ENCODE measurements around the gene NSUN5.
"Not testable (repeated sequence)": the region's sequence is repeated elsewhere in the genome, so short reads cannot be mapped to it uniquely, and the experiment has no call there.

NSUN5 gene

DNA sequence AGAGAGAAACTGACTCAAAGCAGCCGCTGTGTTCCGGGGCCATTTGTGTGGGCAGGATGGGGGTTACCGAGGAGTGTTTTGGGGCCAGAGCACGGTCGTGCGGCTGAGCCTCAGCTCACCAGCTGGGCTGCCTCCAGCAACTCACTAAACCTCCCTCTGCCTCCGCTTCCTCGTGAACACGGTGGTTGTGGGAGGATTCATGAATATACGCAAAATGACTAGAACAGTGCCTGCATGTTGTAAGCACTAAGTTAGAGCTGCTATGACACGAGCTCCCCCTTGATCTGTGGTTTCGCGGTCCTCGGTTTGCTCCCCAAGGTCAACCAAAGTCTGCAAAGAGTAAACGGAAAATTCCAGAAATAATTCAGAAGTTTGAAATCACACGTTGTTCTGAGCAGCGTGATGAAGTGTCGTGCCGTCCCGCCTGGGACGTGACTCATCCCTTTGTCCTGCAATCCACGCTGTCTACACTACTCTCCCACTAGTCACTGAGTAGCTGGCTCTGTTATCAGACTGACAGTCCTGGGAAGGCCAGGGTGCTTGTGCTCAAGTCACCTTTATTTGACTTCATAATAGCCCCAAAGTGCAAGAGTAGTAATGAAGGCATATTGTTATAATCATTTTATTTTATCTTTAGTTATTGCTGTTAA is 41.8 kb downstream of the NSUN5 start:
- not testable (repeated sequence) for DNase-seq

DNA sequence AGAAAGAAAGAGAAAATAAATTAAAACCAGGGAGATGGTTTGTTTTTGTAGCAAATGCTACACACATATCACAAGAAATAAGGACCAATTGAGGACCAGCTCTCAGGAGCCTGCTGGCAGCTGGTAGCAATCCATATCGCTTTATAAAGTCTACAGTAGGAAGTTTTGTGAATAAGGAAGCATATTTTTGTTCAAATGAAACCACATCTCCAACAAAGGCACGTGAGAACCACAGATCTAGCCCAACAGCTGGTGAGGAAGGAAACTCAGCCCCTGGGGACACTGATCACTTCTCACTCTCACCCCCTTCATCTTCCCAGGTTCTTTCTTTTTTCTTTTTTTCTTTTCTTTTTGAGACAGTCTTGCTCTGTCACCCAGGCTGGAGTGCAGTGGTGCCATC is 46.2 kb downstream of the NSUN5 start:
- not testable (repeated sequence) for DNase-seq

All from DMS 273 treated with DMSO at 0.1 percent for 48 hours (cell line).